HFF-Myc (cell line): ENCODE results near the gene HTR4.

ENCODE experiments used
- DNase-seq: peaks from one replicate; pipeline ENCODE4 v3.0.0-alpha.2; 2011; ENCODE audit warnings: low read depth; ENCODE audit errors: extremely low read depth
- H3K4me3 ChIP-seq: replicated peaks from 2 replicates; pipeline ENCODE4 v1.5.1; 2011; ENCODE audit warnings: low read depth, mild to moderate bottlenecking, control low read depth, low read length
- CTCF ChIP-seq: IDR thresholded peaks from 2 replicates; pipeline ENCODE4 v1.5.1; 2012; ENCODE audit warnings: mild to moderate bottlenecking, low read depth, low read length, control low read depth; ENCODE audit errors: missing control alignments

Gene HTR4

GRCh38 chr5:148666353-148666752 lies 12.0 kb upstream of the HTR4 start:
- no peak overlapping the region for H3K4me3 ChIP-seq
- no peak for TF ChIP-seq CTCF
- DNase-seq: no peak

GRCh38 chr5:148665431-148665830 lies 11.1 kb upstream of the HTR4 start:
- no peak for DNase-seq
- TF ChIP-seq CTCF: no peak

DNA sequence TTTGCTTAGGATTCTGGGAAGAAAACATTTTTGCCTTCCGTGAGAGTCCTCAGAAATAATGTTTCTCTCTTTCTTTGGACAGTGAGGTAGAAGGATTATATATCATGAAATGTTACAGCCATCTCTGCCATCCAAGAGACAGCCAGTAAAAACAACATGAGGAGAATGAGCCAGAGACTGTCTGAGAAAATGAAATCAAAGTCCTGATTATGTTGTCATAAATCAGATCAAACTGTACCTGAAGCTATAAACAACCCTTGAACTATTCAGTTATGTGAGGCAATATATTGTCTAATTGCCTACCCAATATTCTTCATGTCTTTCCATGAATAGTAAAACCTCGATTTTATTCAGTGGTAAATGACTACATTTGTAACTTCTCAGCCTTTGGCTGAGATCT lies 9.2 kb upstream of the HTR4 start:
- no peak for DNase-seq
- H3K4me3 ChIP-seq: no peak overlapping the region
- no peak for TF ChIP-seq CTCF

More at GRCh38 chr5:148665431-148665830, 11.1 kb upstream of the HTR4 start:
- H3K4me3 ChIP-seq: no peak overlapping the region

DNA sequence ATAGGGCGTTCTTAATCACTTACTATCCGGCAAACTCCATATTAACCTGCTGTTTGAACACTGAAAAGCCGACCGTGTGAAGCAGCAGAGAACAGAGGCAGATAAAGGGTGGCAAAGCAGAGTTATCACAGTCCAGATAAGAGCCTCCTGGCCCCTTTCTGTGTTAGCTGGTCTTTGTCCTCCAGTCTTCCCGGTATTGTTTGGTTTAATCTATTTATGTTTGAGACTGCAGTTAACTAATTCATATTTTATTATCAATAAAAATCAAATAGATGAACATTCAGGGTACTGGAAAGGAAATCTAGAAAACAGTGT lies 6.0 kb upstream of the HTR4 start:
- TF ChIP-seq CTCF: no peak
- no peak for DNase-seq

GRCh38 chr5:148659641-148660345 lies 5.5 kb upstream of the HTR4 start:
- H3K4me3 ChIP-seq: no peak overlapping the region
- no peak for TF ChIP-seq CTCF
- no peak for DNase-seq

More for the DNA sequence above, 6.0 kb upstream of the HTR4 start:
- H3K4me3 ChIP-seq: no peak overlapping the region

GRCh38 chr5:148653291-148653835 lies 964 bp downstream of the HTR4 start:
- no peak overlapping the region for H3K4me3 ChIP-seq
- no peak for DNase-seq
- no peak for TF ChIP-seq CTCF

- DNase-seq: no peak
- no peak for TF ChIP-seq CTCF
- H3K4me3 ChIP-seq: no peak overlapping the region
These were observed 2.8 kb downstream of the HTR4 start for GRCh38 chr5:148651528-148651927.
